Keratinocyte (primary cell): ENCODE results near the gene TOX3. TPM values are rescaled to one million over a fixed set of nuclear protein-coding genes. Genes with fewer than 3 reads are reported as not detected.

Experiments used
- DNase-seq: peaks from one replicate; pipeline ENCODE4 v3.0.0-alpha.2; 2011; ENCODE audit warnings: low read depth, missing footprints, low spot score
- FAIRE-seq: peaks from 2 replicates; lab custom pipeline; 2011; peaks lifted over from hg19 to GRCh38; lab: Jason Lieb, UNC
- H2AFZ ChIP-seq: 2 replicates; pipeline ENCODE4 v1.6.0; 2012; ENCODE audit warnings: low read length, control low read depth, inconsistent platforms; ENCODE audit not compliant: control insufficient read depth
- H3K27ac ChIP-seq: 2 replicates; pipeline ENCODE4 v1.5.1; 2011; ENCODE audit warnings: low read length; ENCODE audit not compliant: control insufficient read depth, insufficient read depth
- H3K27me3 ChIP-seq: 3 replicates; pipeline ENCODE4 v1.6.0; 2011; ENCODE audit warnings: low read length; ENCODE audit not compliant: control insufficient read depth, insufficient read depth; ENCODE audit errors: extremely low read depth
- H3K36me3 ChIP-seq, 2 experiments: 2 replicates in 1 of 2; 3 replicates in 1 of 2; pipeline ENCODE4 v1.5.1; 2011; ENCODE audit warnings: low read length in 2 of 2, mild to moderate bottlenecking in 1 of 2; ENCODE audit not compliant: control insufficient read depth in 2 of 2, insufficient read depth in 2 of 2; ENCODE audit errors: extremely low read depth in 1 of 2
- H3K4me1 ChIP-seq: 3 replicates; pipeline ENCODE4 v1.5.1; 2011; ENCODE audit warnings: low read length; ENCODE audit not compliant: control insufficient read depth, insufficient read depth; ENCODE audit errors: extremely low read depth
- H3K4me2 ChIP-seq: 3 replicates; pipeline ENCODE4 v1.6.0; 2011; ENCODE audit warnings: low read depth, low read length; ENCODE audit not compliant: control insufficient read depth, insufficient read depth; ENCODE audit errors: extremely low read depth
- H3K4me3 ChIP-seq, 3 experiments: fragments of 200-600 bp in 1 of 3; sonication (generic) in 1 of 3; 2 replicates in 2 of 3; 3 replicates in 1 of 3; pipeline ENCODE4 v1.5.1; 2011 to 2016; ENCODE audit warnings: low read length in 3 of 3, mild to moderate bottlenecking in 3 of 3, control low read depth in 2 of 3, inconsistent platforms in 1 of 3, low read depth in 1 of 3, mixed read lengths in 1 of 3, mixed run types in 1 of 3, moderate library complexity in 1 of 3; ENCODE audit not compliant: control insufficient read depth in 2 of 3, insufficient read depth in 2 of 3; ENCODE audit errors: extremely low read depth in 1 of 3
- H3K79me2 ChIP-seq: 2 replicates; pipeline ENCODE4 v1.6.0; 2012; ENCODE audit warnings: low read length; ENCODE audit not compliant: control insufficient read depth, insufficient read depth
- H3K9ac ChIP-seq: 3 replicates; pipeline ENCODE4 v1.6.0; 2011; ENCODE audit warnings: low read length; ENCODE audit not compliant: control insufficient read depth, insufficient read depth; ENCODE audit errors: extremely low read depth
- H3K9me1 ChIP-seq: 3 replicates; pipeline ENCODE4 v1.6.0; 2011; ENCODE audit warnings: low read length; ENCODE audit not compliant: control insufficient read depth, insufficient read depth; ENCODE audit errors: extremely low read depth
- H3K9me3 ChIP-seq: 2 replicates; pipeline ENCODE4 v1.5.1; 2012; ENCODE audit warnings: low read depth, low read length; ENCODE audit not compliant: control insufficient read depth
- H4K20me1 ChIP-seq: 3 replicates; pipeline ENCODE4 v1.6.0; 2011; ENCODE audit warnings: low read length; ENCODE audit not compliant: control insufficient read depth, insufficient read depth; ENCODE audit errors: extremely low read depth
- CTCF ChIP-seq, 3 experiments: IDR thresholded peaks in 1 of 3; conservative IDR thresholded peaks in 1 of 3; optimal IDR thresholded peaks in 1 of 3; 2 replicates in 2 of 3; 3 replicates in 1 of 3; pipeline versions ENCODE3 to v1.5.1; 2011; ENCODE audit warnings: low read length in 3 of 3, mild to moderate bottlenecking in 3 of 3, moderate library complexity in 2 of 3, control low read depth in 1 of 3, inconsistent platforms in 1 of 3; ENCODE audit not compliant: insufficient read depth in 2 of 3; ENCODE audit errors: extremely low read depth in 1 of 3
- EZH2 ChIP-seq: IDR thresholded peaks from one replicate; pipeline ENCODE4 v1.6.1; 2012; ENCODE audit warnings: inconsistent platforms, mild to moderate bottlenecking, low read length, moderate library complexity
- dilution Hi-C: fragments of 300-500 bp; cut with MboI; formaldehyde crosslinking; loops from one replicate; pipeline ENCODE4 v1.7.0; 2020; ENCODE audit warnings: low sequenced_read_pairs; ENCODE audit not compliant: extremely low pct_ligation_motif_present
- polyA plus RNA-seq, 5 experiments: library from polyadenylated mRNA; depleted of rRNA in 3 of 5; stranded (reverse) in 3 of 5; stranded (forward) in 1 of 5; unstranded in 1 of 5; fragments of >200 nt; gene quantifications; 1 replicate in 1 of 5; 2 replicates in 3 of 5; 3 replicates in 1 of 5; pipeline versions ENCODE4 v1.2.1 to v1.2.3, GENCODE V29; 2011 to 2012; ENCODE audit warnings: missing spikeins in 2 of 5, low read depth in 1 of 5, low replicate concordance in 1 of 5

Gene TOX3
- polyA plus RNA-seq, 1 donor (not counting 4 experiments of a cell fraction or from before 2014, with no cell fraction given), result not detected

- Histone ChIP-seq H3K9me3 (no peaks in the 10 kb centered on the region), H2AFZ (no peak overlapping the region), H3K27ac (no peak overlapping the region), H3K4me3 (no peak overlapping the region), H3K9me1 (no peaks in the 10 kb centered on the region), H3K4me1 (no peaks in the 10 kb centered on the region), H3K79me2 (no peaks in the 10 kb centered on the region), H3K4me2 (no peak overlapping the region), H3K9ac (no peak overlapping the region), H3K36me3 (no peaks in the 10 kb centered on the region), H4K20me1 (no peaks in the 10 kb centered on the region), H3K27me3 (no peaks in the 10 kb centered on the region)
- no peak for TF ChIP-seq CTCF (optimal IDR thresholded peaks at IDR 0.05 in 1 of 3, IDR thresholded peaks at IDR 0.05 in 1 of 3, conservative IDR thresholded peaks at IDR 0.05 in 1 of 3; ENCODE audit: extremely low read depth in 1 of 3, insufficient read depth in 2 of 3, low read length in 3 of 3)
- no peak for DNase-seq
- FAIRE-seq, result no peak
- dilution Hi-C loops, result no loop called here
These were observed 52.3 kb downstream of the TOX3 start for GRCh38 chr16:52494621-52495020.

GRCh38 chr16:52494145-52494544 is 52.8 kb downstream of the TOX3 start:
- Histone ChIP-seq H3K4me2 (no peak overlapping the region), H2AFZ (no peak overlapping the region), H3K27me3 (no peaks in the 10 kb centered on the region), H4K20me1 (no peaks in the 10 kb centered on the region), H3K4me1 (no peaks in the 10 kb centered on the region), H3K9ac (no peak overlapping the region), H3K79me2 (no peaks in the 10 kb centered on the region), H3K36me3 (no peaks in the 10 kb centered on the region), H3K4me3 (no peak overlapping the region), H3K27ac (no peak overlapping the region), H3K9me3 (no peaks in the 10 kb centered on the region), H3K9me1 (no peaks in the 10 kb centered on the region)
- DNase-seq (no peak), FAIRE-seq (no peak)
- TF ChIP-seq EZH2, result no peak
- TF ChIP-seq CTCF (optimal IDR thresholded peaks at IDR 0.05 in 1 of 3, IDR thresholded peaks at IDR 0.05 in 1 of 3, conservative IDR thresholded peaks at IDR 0.05 in 1 of 3; ENCODE audit: extremely low read depth in 1 of 3, insufficient read depth in 2 of 3, low read length in 3 of 3), result no peak
- dilution Hi-C loops, result no loop called here
